ENCODE data around the gene CMTM4. TPM values are rescaled to one million over a fixed set of nuclear protein-coding genes. Genes with fewer than 3 reads are reported as not detected.
A peak's percentile ranks its signal among the peaks of the same experiment; 100 is the strongest.
"Not testable (repeated sequence)": the region's sequence is repeated elsewhere in the genome, so short reads cannot be mapped to it uniquely, and the experiment has no call there.

The CMTM4 gene
- total RNA-seq, 1 donor from 2014 or later = 17.8 TPM

DNA sequence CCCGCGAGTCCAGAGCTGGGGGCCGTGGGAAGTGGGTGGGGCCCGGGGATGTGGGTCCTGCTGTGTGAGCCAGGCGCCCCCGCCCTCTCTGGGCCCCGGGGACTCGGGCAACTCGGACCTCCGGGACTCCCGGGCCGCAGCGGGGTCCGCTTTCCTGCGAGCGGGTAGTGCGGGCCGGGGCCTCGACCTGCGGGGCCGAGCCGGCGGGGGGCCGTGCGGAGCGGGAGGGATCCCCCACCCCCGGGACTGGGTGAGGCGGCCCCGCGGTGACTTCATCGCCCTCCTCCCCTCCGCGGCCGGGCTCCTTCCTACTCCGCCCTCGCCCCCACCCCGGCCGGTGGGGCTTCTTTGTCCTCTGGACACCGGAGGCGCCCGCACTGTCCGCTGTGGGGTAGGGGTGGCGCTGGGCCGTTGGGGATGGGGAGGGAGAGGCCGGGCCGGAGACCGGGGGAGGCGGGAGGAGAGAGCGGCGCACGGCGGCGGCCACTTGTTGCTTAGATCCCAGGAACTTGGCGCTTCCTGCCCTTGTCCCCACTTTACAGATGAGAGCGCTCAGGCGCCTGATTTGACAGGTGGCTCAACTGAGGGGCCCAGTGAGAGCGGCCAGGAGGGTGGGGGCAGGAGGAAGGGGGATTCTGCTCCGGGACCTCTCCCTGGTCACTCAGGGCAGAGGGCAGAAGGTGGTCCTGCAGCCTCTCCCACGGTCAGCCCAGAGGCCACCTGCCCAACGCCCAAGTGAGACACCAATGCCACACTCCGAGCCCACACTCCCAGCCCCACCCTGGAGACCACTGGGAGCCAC is 91.2 kb downstream of the CMTM4 start:
- DNase-seq (ENCODE audit: low spot score) (peak; percentile 75), ATAC-seq (peak; percentile 49)
- intact Hi-C loops (cut with DNase I) = no loop called here

DNA sequence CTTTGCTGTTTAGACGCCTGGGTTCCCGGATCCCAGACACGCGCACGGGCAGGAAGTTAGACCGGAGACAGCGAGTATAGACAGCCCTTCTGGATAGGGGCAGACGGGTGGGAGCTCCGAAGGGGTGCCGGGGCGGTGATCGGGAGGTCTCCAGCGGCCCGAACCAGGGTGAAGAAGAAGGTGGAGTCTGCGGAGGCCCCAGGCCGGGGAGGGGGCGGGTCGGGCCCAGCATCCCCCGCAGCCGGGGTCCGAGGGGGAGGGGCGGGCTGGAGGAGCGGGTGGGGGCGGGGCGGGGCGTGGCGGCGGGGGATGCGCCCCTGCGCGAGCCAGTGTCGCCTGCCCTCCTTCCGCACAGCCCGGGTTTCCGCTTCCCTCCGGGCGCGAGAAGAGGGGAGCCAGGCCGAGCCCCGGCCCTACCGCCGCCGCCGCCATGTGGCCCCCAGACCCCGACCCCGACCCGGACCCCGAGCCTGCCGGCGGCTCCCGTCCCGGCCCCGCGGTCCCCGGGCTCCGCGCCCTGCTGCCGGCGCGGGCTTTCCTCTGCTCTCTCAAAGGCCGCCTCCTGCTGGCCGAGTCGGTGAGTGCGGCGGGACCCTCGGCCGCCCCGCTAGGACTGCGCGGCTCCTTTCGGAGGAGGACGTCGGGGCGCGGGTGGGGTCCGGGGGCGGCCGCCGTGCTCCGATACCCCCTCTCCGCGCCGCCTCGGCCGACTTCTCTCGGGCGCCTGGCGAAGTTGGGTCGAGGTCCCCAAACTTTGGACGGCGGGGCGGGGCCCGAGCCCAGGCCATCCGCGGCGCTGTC is 92.0 kb downstream of the CMTM4 start, which contains the start of gene CMTM3:
TSS of gene CMTM3 (plus strand) at position 329 of the 801 bp plus-strand sequence. CDS start at position 431, 102 bp downstream.
- DNase-seq (ENCODE audit: low spot score) (peak; percentile 86), ATAC-seq (peak; percentile 58)
- intact Hi-C loops (cut with DNase I) = loop anchor here (5.0 kb wide), 1 partner anchor 197 kb away; no protein-coding TSS in a partner anchor

DNA sequence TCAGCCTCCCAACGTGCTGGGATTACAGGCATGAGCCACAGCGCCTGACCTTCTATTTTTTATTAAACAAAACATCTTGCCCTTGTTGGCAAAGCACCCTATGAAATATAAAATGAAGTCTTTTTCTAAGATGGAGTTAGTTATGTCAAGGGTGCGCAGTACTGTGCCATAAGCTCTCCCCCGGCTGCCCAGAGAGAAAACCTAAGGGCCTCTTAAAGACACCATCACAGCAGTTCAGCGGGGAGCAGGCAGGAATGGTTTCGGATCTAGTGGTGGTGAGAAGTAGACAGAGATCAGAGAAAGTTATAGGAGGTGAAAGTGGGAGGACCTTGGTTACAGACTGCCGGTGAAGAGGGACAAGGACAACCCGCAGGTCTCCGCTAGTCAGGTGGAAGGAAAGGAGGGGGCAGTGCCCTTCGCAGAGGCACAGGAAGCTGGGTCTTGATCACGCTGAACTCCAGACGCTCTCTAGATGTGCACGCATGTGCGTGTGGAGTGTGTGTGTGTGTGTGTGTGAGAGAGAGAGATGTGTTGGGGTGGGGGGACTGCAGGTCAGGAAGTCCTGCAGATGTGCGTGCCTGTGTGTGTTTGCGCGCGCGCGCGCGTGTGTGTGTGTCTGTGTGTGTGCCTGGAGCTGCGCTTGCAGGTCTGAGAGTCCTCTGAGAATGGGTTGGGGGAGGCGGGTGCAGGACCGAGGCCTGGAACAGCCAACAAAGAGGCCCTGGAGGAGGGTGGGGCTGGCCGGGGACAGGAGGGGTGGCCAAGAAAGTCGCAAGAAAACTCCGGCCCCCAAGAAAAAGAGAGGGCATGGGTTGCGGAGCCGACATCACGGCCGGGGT is 92.8 kb downstream of the CMTM4 start:
- ATAC-seq (peak; percentile 67), DNase-seq (ENCODE audit: low spot score) (peak; percentile 79)
- intact Hi-C loops (cut with DNase I) = loop anchor here (5.0 kb wide), 1 partner anchor 196 kb away; no protein-coding TSS in a partner anchor

DNA sequence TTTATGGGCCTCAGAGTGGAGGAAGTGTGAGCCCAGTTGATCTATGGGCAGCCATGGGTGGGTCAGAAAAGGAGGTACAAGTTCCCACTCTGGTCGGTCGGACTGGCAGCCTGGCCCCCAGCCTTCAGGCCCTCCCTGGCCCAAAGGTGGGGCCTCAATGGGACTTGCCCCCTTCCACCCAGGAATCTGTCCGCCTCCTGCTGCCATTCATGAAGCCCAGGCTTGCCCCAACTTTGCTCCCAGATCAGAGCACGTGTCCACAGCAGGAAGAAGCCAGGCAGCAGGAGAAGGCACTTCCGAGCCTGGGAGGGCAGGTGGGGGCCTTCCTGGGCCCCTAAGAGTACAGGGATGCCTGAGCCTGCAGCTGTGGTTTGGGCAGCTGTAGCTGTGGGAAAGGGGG is 95.1 kb downstream of the CMTM4 start:
- ATAC-seq (no peak), DNase-seq (ENCODE audit: low spot score) (no peak)
- intact Hi-C loops (cut with DNase I) = loop anchor here (5.0 kb wide), 1 partner anchor 194 kb away; no protein-coding TSS in a partner anchor

- ATAC-seq = no peak
- intact Hi-C loops (cut with DNase I) = loop anchor here (5.0 kb wide), 1 partner anchor 193 kb away; no protein-coding TSS in a partner anchor
Measured at GRCh38 chr16:66600477-66600876, 96.1 kb downstream of the CMTM4 start.

GRCh38 chr16:66599726-66600125 is 96.8 kb downstream of the CMTM4 start:
- DNase-seq (ENCODE audit: low spot score) = no peak
- no peak for ATAC-seq
- intact Hi-C loops (cut with DNase I) = loop anchor here (5.0 kb wide), 1 partner anchor 192 kb away; no protein-coding TSS in a partner anchor

More at GRCh38 chr16:66600477-66600876, 96.1 kb downstream of the CMTM4 start:
- no peak for DNase-seq (ENCODE audit: low spot score)

DNA sequence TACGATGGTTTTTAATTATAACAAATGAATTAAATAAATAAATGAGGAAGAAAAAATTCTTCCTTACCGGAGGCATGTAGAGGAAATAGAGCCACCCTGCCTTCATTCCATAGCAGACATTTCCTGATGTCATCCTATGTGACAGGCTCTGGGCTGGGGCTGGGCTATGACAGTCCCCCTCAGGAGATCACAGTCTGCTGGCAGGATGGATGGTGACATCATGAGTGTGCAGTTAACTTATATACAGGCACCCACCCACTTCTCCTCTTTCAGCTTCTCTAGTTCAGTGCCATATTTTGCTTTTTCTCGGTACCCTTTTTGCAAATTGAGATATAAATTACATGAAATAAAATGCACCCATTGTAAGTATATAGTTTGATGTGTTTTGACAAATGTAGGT is 98.4 kb downstream of the CMTM4 start:
- ATAC-seq (no peak), DNase-seq (ENCODE audit: low spot score) (no peak)
- intact Hi-C loops (cut with DNase I) = no loop called here

GRCh38 chr16:66596986-66597848 is 99.3 kb downstream of the CMTM4 start:
- DNase-seq (ENCODE audit: low spot score) = no peak
- ATAC-seq = no peak
- intact Hi-C loops (cut with DNase I) = no loop called here

DNA sequence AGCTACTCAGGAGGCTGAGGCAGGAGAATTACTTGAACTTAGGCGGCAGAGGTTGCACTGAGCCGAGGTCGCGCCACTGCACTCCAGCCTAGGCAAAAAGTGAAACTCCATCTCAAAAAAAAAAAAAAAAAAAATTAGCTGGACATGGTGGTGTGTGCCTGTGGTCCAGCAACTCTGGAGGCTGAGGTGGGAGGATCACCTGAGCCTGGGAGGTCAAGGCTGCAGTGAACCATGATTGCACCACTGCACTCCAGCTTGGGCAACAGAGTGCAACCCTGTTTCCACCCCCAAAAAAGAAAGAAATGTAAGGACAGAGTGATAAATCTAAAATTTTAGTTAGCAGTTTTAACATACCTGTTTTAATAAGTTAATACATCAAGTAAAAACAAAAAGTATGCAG is 100.0 kb downstream of the CMTM4 start:
- intact Hi-C loops (cut with DNase I); DNase-seq (ENCODE audit: low spot score); ATAC-seq: not testable (repeated sequence)

DNA sequence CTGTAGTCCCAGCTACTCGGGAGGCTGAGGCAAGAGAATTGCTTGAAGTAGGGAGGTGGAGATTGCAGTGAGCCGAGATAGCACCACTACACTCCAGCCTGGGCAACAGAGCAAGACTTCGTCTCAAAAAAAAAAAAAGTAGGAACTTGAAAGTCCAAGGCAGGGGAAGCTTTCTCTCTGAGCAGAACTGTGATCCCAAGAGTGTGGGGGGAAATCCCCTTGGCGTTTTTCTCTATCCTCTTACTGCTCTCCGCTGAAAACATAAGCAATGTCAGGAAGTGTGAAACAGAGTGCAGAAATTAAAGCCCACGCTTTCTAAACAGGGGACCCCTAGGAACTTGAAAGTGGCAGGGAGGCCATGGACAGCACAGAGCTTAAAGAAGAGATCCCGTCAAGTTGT is 101.8 kb downstream of the CMTM4 start:
- ATAC-seq (no peak), DNase-seq (ENCODE audit: low spot score) (no peak)
- intact Hi-C loops (cut with DNase I) = no loop called here

DNA sequence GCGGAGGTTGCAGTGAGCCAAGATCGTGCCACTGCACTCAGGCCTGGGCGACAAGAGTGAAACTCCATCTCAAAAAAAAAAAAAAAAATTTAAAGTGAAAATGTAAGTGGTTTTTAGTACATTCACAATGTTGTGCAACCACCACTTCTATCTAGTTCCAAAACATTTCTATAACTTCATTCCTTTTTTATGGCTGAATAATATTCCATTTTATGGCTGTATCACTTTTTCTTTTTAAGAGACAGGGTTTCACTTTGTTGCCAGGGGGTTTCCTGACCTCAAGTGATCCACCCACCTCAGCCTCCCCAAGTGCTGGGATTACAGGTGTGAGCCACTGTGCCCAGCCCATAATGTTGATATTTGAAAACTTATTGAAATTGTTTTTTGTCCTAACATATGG is 103.7 kb downstream of the CMTM4 start:
- intact Hi-C loops (cut with DNase I) = no loop called here
- no peak for DNase-seq (ENCODE audit: low spot score)
- ATAC-seq = no peak

- DNase-seq (ENCODE audit: low spot score) (no peak), ATAC-seq (no peak)
- intact Hi-C loops (cut with DNase I) = no loop called here
Measured at GRCh38 chr16:66592241-66592640, 104.3 kb downstream of the CMTM4 start.

DNA sequence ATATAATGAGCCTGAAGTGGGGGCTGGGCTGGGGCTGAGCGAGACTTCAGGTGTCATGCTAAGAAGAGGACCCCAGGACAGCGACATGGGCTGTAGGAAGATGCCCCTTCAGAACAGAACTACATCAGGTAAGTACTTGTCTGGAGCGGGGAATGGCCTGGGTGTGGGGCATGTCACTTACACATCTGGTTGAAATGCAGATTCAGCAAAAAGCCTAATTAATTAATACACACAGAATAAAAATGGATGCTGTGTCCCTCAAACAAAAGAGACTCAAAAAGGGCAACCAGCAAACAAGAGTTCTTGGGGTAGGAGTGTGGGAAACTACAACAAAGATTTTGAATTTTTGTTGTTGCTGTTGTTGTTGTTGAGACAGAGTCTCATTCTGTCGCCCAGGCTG is 105.5 kb downstream of the CMTM4 start:
- intact Hi-C loops (cut with DNase I) = no loop called here
- DNase-seq (ENCODE audit: low spot score) = no peak
- ATAC-seq = no peak

- no peak for DNase-seq (ENCODE audit: low spot score)
Measured at GRCh38 chr16:66590322-66590721, 106.2 kb downstream of the CMTM4 start.

GRCh38 chr16:66588981-66589713 is 107.4 kb downstream of the CMTM4 start:
- DNase-seq (ENCODE audit: low spot score) (no peak), ATAC-seq (peak; percentile 87)
- intact Hi-C loops (cut with DNase I) = no loop called here

More at GRCh38 chr16:66590322-66590721, 106.2 kb downstream of the CMTM4 start:
- peak; percentile 17 for ATAC-seq
- intact Hi-C loops (cut with DNase I) = no loop called here

DNA sequence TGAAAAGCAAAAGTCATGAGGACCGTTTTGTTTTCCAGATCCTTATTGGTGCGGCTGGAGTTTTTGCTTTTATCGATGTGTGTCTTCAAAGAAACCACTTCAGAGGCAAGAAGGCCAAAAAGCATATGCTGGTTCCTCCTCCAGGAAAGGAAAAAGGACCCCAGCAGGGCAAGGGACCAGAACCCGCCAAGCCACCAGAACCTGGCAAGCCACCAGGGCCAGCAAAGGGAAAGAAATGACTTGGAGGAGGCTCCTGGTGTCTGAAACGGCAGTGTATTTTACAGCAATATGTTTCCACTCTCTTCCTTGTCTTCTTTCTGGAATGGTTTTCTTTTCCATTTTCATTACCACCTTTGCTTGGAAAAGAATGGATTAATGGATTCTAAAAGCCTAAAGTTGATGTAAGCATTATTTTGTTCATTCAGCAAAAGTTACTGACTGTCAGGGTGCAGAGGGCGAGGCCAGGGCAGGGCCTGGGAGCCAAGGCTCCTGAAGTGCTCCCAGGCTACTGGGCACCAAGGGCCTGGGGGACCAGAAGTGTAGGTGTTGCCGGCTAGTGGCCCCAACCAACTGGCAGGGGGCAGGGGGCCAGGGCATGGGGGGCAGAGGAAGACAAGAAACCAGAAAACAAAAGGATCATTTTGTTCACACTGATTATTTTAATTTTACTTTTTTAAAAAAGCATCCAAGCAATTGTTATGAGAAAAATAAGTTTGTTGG is 108.5 kb downstream of the CMTM4 start:
- ATAC-seq (no peak), DNase-seq (ENCODE audit: low spot score) (no peak)
- intact Hi-C loops (cut with DNase I) = no loop called here
